GM12891 (cell line): Measurements from ENCODE around the gene USP9Y.

Experiments
- PAX5 ChIP-seq: IDR thresholded peaks from 2 replicates; pipeline ENCODE4 v1.6.1; 2011; ENCODE audit warnings: low read length, moderate library complexity, mild to moderate bottlenecking; ENCODE audit not compliant: insufficient read depth, severe bottlenecking
- POLR2A ChIP-seq: IDR thresholded peaks from 2 replicates; pipeline ENCODE4 v1.6.1; 2011; ENCODE audit warnings: low read depth, low read length, control low read depth
- POLR2AphosphoS5 ChIP-seq: IDR thresholded peaks from 2 replicates; pipeline ENCODE4 v1.6.1; 2011; ENCODE audit warnings: low read depth, low read length, control low read depth
- POU2F2 ChIP-seq: IDR thresholded peaks from 2 replicates; pipeline ENCODE4 v1.6.1; 2011; ENCODE audit warnings: low read depth, mild to moderate bottlenecking, control low read depth, low read length, moderate library complexity
- SPI1 ChIP-seq: IDR thresholded peaks from 2 replicates; pipeline ENCODE4 v1.6.1; 2011; ENCODE audit warnings: low read depth, low read length, control low read depth
- TAF1 ChIP-seq: IDR thresholded peaks from 2 replicates; pipeline ENCODE4 v1.6.1; 2011; ENCODE audit warnings: low read depth, low read length, control low read depth

- no peak for TF ChIP-seq POLR2A
- no peak for TF ChIP-seq PAX5
- no peak for TF ChIP-seq POLR2AphosphoS5
- no peak for TF ChIP-seq TAF1
- no peak for TF ChIP-seq SPI1
- no peak for TF ChIP-seq POU2F2
Observed at GRCh38 chrY:12756021-12756420, 55.0 kb downstream of the USP9Y start.
